Measurements from ENCODE around the gene CLDN8. TPM values are rescaled to one million over a fixed set of nuclear protein-coding genes. Genes with fewer than 3 reads are reported as not detected.

CLDN8 gene
- polyA plus RNA-seq, 1 donor (not counting 4 experiments of a cell fraction or from before 2014, with no cell fraction given) = 0.07 TPM

- dilution Hi-C loops (cut with MboI; ENCODE audit: extremely low pct_ligation_motif_present, low sequenced_read_pairs) = no loop called here
- Histone ChIP-seq H3K9me3 (ENCODE audit: control insufficient read depth, low read depth, low read length) (no peaks in the 10 kb centered on the region), H3K27me3 (ENCODE audit: control insufficient read depth, extremely low read depth, insufficient read depth, low read length) (no peaks in the 10 kb centered on the region), H3K4me3 (ENCODE audit: control insufficient read depth in 2 of 3, extremely low read depth in 1 of 3, insufficient read depth in 2 of 3, low read depth in 1 of 3, low read length in 3 of 3) (no peak overlapping the region), H3K9ac (ENCODE audit: control insufficient read depth, extremely low read depth, insufficient read depth, low read length) (no peak overlapping the region), H4K20me1 (ENCODE audit: control insufficient read depth, extremely low read depth, insufficient read depth, low read length) (no peaks in the 10 kb centered on the region), H3K4me2 (ENCODE audit: control insufficient read depth, extremely low read depth, insufficient read depth, low read depth, low read length) (no peak overlapping the region), H3K4me1 (ENCODE audit: control insufficient read depth, extremely low read depth, insufficient read depth, low read length) (no peaks in the 10 kb centered on the region), H3K27ac (ENCODE audit: control insufficient read depth, insufficient read depth, low read length) (no peak overlapping the region), H2AFZ (ENCODE audit: control insufficient read depth, low read length) (no peak overlapping the region), H3K36me3 (ENCODE audit: control insufficient read depth in 2 of 2, extremely low read depth in 1 of 2, insufficient read depth in 2 of 2, low read length in 2 of 2) (no peaks in the 10 kb centered on the region), H3K9me1 (ENCODE audit: control insufficient read depth, extremely low read depth, insufficient read depth, low read length) (no peaks in the 10 kb centered on the region), H3K79me2 (ENCODE audit: control insufficient read depth, insufficient read depth, low read length) (no peaks in the 10 kb centered on the region)
- DNase-seq (ENCODE audit: low read depth, low spot score) (no peak), FAIRE-seq (no peak)
- no peak for TF ChIP-seq CTCF (optimal IDR thresholded peaks at IDR 0.05 in 1 of 3, IDR thresholded peaks at IDR 0.05 in 1 of 3, conservative IDR thresholded peaks at IDR 0.05 in 1 of 3; ENCODE audit: extremely low read depth in 1 of 3, insufficient read depth in 2 of 3, low read length in 3 of 3)
- TF ChIP-seq EZH2 (IDR thresholded peaks at IDR 0.05; ENCODE audit: low read length) = no peak
Observed at GRCh38 chr21:30248844-30249243, 32.9 kb upstream of the CLDN8 start.

- Histone ChIP-seq H3K79me2 (ENCODE audit: control insufficient read depth, insufficient read depth, low read length) (no peaks in the 10 kb centered on the region), H2AFZ (ENCODE audit: control insufficient read depth, low read length) (no peak overlapping the region), H3K4me1 (ENCODE audit: control insufficient read depth, extremely low read depth, insufficient read depth, low read length) (peaks cover 5% of the 10 kb centered on the region), H3K36me3 (ENCODE audit: control insufficient read depth in 2 of 2, extremely low read depth in 1 of 2, insufficient read depth in 2 of 2, low read length in 2 of 2) (no peaks in the 10 kb centered on the region), H3K9me3 (ENCODE audit: control insufficient read depth, low read depth, low read length) (no peaks in the 10 kb centered on the region), H3K4me3 (ENCODE audit: control insufficient read depth in 2 of 3, extremely low read depth in 1 of 3, insufficient read depth in 2 of 3, low read depth in 1 of 3, low read length in 3 of 3) (no peak overlapping the region), H3K9ac (ENCODE audit: control insufficient read depth, extremely low read depth, insufficient read depth, low read length) (no peak overlapping the region), H3K4me2 (ENCODE audit: control insufficient read depth, extremely low read depth, insufficient read depth, low read depth, low read length) (no peak overlapping the region), H3K9me1 (ENCODE audit: control insufficient read depth, extremely low read depth, insufficient read depth, low read length) (no peaks in the 10 kb centered on the region), H4K20me1 (ENCODE audit: control insufficient read depth, extremely low read depth, insufficient read depth, low read length) (no peaks in the 10 kb centered on the region), H3K27ac (ENCODE audit: control insufficient read depth, insufficient read depth, low read length) (no peak overlapping the region), H3K27me3 (ENCODE audit: control insufficient read depth, extremely low read depth, insufficient read depth, low read length) (no peaks in the 10 kb centered on the region)
- dilution Hi-C loops (cut with MboI; ENCODE audit: extremely low pct_ligation_motif_present, low sequenced_read_pairs) = no loop called here
- FAIRE-seq (no peak), DNase-seq (ENCODE audit: low read depth, low spot score) (no peak)
- TF ChIP-seq EZH2 (IDR thresholded peaks at IDR 0.05; ENCODE audit: low read length) (no peak), CTCF (optimal IDR thresholded peaks at IDR 0.05 in 1 of 3, IDR thresholded peaks at IDR 0.05 in 1 of 3, conservative IDR thresholded peaks at IDR 0.05 in 1 of 3; ENCODE audit: extremely low read depth in 1 of 3, insufficient read depth in 2 of 3, low read length in 3 of 3) (no peak)
Observed at GRCh38 chr21:30245061-30245460, 29.2 kb upstream of the CLDN8 start.

Data from keratinocyte (primary cell).